HFF-Myc (cell line): ENCODE results near the gene LRRC1.

Experiments
- DNase-seq: peaks from one replicate; pipeline ENCODE4 v3.0.0-alpha.2; 2011; ENCODE audit warnings: low read depth; ENCODE audit errors: extremely low read depth
- H3K4me3 ChIP-seq: replicated peaks from 2 replicates; pipeline ENCODE4 v1.5.1; 2011; ENCODE audit warnings: low read depth, mild to moderate bottlenecking, control low read depth, low read length
- CTCF ChIP-seq: IDR thresholded peaks from 2 replicates; pipeline ENCODE4 v1.5.1; 2012; ENCODE audit warnings: mild to moderate bottlenecking, low read depth, low read length, control low read depth; ENCODE audit errors: missing control alignments

Gene LRRC1

GRCh38 chr6:53824714-53825113 is 29.9 kb downstream of the LRRC1 start:
- no peak overlapping the region for H3K4me3 ChIP-seq
- no peak for TF ChIP-seq CTCF
- DNase-seq: no peak

- no peak overlapping the region for H3K4me3 ChIP-seq
- no peak for DNase-seq
- TF ChIP-seq CTCF: no peak
Observed at GRCh38 chr6:53825532-53826321, 30.9 kb downstream of the LRRC1 start.

GRCh38 chr6:53827531-53827930 is 32.7 kb downstream of the LRRC1 start:
- no peak for DNase-seq
- no peak overlapping the region for H3K4me3 ChIP-seq
- no peak for TF ChIP-seq CTCF

- no peak for DNase-seq
- H3K4me3 ChIP-seq: no peak overlapping the region
- no peak for TF ChIP-seq CTCF
Observed at GRCh38 chr6:53828215-53828614, 33.4 kb downstream of the LRRC1 start.

- no peak for DNase-seq
- H3K4me3 ChIP-seq: no peak overlapping the region
- TF ChIP-seq CTCF: no peak
Observed at GRCh38 chr6:53828966-53829697, 34.3 kb downstream of the LRRC1 start.

GRCh38 chr6:53829698-53830221 is 35.0 kb downstream of the LRRC1 start:
- TF ChIP-seq CTCF: no peak
- no peak for DNase-seq
- H3K4me3 ChIP-seq: no peak overlapping the region
